Suprapubic skin (tissue), 4 donors: ENCODE results near the gene RHOT2. TPM values are rescaled to one million over a fixed set of nuclear protein-coding genes. Genes with fewer than 3 reads are reported as not detected.

Experiments
- DNase-seq, 2 donors: peaks; one replicate each; pipeline ENCODE4 v3.0.0-alpha.2; 2019; ENCODE audit warnings: low spot score in 2 of 2
- H3K27ac ChIP-seq: fragments of 200-600 bp; sonication (generic); one replicate; pipeline ENCODE4 v1.5.1; 2019
- H3K27me3 ChIP-seq: fragments of 200-600 bp; sonication (generic); one replicate; pipeline ENCODE4 v1.5.1; 2019
- H3K36me3 ChIP-seq: fragments of 200-600 bp; sonication (generic); one replicate; pipeline ENCODE4 v1.5.1; 2019
- H3K4me1 ChIP-seq: fragments of 200-600 bp; sonication (generic); one replicate; pipeline ENCODE4 v1.5.1; 2019
- H3K4me3 ChIP-seq: fragments of 200-600 bp; sonication (generic); one replicate; pipeline ENCODE4 v1.5.1; 2019; ENCODE audit warnings: mild to moderate bottlenecking
- H3K9me3 ChIP-seq: fragments of 200-600 bp; sonication (generic); one replicate; pipeline ENCODE4 v1.5.1; 2019
- EP300 ChIP-seq: sonication (generic); formaldehyde crosslinking; IDR thresholded peaks from one replicate; pipeline ENCODE4 v1.6.1; 2017; ENCODE audit warnings: antibody characterized with exemption
- POLR2A ChIP-seq, 2 donors: fragments of 450-650 bp; IDR thresholded peaks; one replicate each; pipeline ENCODE4 v1.6.1; 2017; ENCODE audit warnings: antibody characterized with exemption in 2 of 2, mild to moderate bottlenecking in 2 of 2, moderate library complexity in 2 of 2
- POLR2AphosphoS5 ChIP-seq, 3 donors: sonication (generic); formaldehyde crosslinking; IDR thresholded peaks; one replicate each; pipeline ENCODE4 v1.6.1; 2017; ENCODE audit warnings: antibody characterized with exemption in 3 of 3
- WGBS: methylation state at CpG from one replicate; pipeline ENCODE4 v1.1.5; 2018; 5-methylcytosine and 5-hydroxymethylcytosine counted together
- total RNA-seq, 4 donors: library from RNA; depleted of rRNA; stranded (reverse); fragments of >200 nt; gene quantifications; one replicate each; pipeline ENCODE4 v1.1.0, GENCODE V29; 2016
- TF ChIP-seq, protein P1 (sequence below), 2 donors: fragments of 200-600 bp in 1 of 2; fragments of 450-650 bp in 1 of 2; sonication (generic) in 1 of 2; IDR thresholded peaks; one replicate each; pipeline ENCODE4 v1.5.1; 2016 to 2019; ENCODE audit warnings: antibody characterized with exemption in 2 of 2, mild to moderate bottlenecking in 1 of 2, moderate library complexity in 1 of 2

RHOT2 gene
- 100 to 1,000 TPM in 2 of 4 donors, 10 to 100 TPM in 2; 66.9 to 156 (median 96.8) TPM for total RNA-seq

DNA sequence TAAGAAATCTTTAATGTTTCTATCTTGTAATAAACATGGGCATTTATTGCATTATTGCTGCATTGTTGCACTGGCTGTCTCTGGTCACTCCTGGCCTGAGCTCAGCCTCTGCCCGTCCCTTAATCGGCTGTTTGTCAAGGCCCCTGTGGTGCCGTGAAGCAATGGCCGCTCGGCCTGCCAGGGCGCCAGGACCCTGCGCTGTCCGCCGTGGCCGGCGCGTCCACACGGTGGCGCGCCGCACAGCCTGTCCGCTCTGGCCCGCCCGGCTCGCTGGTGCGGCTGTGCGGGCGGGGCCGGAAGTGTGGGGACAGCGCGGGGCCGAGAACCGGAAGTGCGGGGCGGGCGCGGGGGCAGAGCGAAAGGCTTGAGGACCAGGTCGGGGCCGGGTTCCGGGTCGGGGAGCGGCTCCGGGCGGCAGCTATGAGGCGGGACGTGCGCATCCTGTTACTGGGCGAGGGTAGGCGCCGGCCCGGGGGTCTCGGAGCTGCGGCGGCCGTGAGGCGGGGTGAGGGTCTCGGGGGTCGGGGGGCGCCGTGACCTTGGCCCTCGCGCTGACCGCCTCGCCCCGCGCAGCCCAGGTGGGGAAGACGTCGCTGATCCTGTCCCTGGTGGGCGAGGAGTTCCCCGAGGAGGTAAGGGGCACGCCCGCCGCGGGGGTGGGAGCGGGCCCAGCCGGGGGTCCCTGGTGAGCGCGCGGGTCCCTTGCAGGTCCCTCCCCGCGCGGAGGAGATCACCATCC is at the start of gene RHOT2:
TSS of gene RHOT2 (plus strand) at position 353 of the 739 bp plus-strand sequence. CDS start at position 421, 68 bp downstream.
- TF ChIP-seq POLR2A (IDR thresholded peaks at IDR 0.05) (peak in 1 of 2 donors; percentile 51), POLR2AphosphoS5 (IDR thresholded peaks at IDR 0.05) (peak in 2 of 3 donors; percentile 61 to 76), EP300 (no peak)
- TF ChIP-seq, protein P1, sequence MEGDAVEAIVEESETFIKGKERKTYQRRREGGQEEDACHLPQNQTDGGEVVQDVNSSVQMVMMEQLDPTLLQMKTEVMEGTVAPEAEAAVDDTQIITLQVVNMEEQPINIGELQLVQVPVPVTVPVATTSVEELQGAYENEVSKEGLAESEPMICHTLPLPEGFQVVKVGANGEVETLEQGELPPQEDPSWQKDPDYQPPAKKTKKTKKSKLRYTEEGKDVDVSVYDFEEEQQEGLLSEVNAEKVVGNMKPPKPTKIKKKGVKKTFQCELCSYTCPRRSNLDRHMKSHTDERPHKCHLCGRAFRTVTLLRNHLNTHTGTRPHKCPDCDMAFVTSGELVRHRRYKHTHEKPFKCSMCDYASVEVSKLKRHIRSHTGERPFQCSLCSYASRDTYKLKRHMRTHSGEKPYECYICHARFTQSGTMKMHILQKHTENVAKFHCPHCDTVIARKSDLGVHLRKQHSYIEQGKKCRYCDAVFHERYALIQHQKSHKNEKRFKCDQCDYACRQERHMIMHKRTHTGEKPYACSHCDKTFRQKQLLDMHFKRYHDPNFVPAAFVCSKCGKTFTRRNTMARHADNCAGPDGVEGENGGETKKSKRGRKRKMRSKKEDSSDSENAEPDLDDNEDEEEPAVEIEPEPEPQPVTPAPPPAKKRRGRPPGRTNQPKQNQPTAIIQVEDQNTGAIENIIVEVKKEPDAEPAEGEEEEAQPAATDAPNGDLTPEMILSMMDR (IDR thresholded peaks at IDR 0.05), result peak; percentile 81 to 97
- DNase-seq, result peak; percentile 94 to 96
- peak within 1 kb of the TSS; percentile 77 for H3K27ac ChIP-seq
- H3K27me3 ChIP-seq, result no peaks in the 10 kb centered on the region
- H3K4me1 ChIP-seq, result peaks cover 27% of the 10 kb centered on the region
- no peaks in the 10 kb centered on the region for H3K9me3 ChIP-seq
- H3K4me3 ChIP-seq, result peak within 1 kb of the TSS; percentile 84
- 0% methylated on average over 12 of the region's 78 CpGs for WGBS
- peaks cover 41% of the 10 kb centered on the region for H3K36me3 ChIP-seq

DNA sequence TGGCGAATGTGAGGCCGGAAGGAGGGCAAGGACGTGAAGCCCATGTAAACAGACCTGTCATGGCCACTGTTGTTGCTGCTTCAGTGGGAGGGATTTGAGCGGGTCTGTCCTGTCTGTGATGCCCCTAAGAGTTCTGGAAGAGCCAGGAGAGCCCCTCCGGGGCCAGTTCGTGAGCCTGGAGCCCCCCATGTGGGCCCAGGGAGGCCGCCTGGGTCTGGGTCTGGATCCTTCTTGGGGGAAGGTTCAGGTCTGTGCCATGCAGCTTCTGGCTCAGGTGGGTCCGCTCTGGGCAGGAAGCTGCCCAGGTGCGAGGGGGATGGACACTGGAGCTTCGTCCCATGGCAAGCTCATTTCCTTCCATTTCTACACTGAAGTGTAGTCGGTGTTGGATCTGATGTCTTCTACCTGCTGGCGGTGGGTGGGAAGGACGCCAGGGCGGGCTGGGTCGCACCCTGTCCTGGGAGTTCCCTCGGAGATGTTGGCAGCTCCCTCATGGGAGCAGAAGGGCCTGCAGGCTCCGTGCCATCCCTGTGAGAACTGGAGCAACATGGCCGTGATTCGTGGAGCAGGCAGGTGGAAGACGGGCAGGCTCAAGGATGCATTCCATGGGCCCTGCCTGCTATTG is 48.3 kb upstream of the RHOT2 start:
- no peak for DNase-seq
- peaks cover 3% of the 10 kb centered on the region for H3K36me3 ChIP-seq
- H3K27ac ChIP-seq, result peak overlapping the region; percentile 63
- no peaks in the 10 kb centered on the region for H3K27me3 ChIP-seq
- H3K4me3 ChIP-seq, result no peak overlapping the region
- WGBS, result 85% methylated on average over 20 of the region's 20 CpGs
- peaks cover 47% of the 10 kb centered on the region for H3K4me1 ChIP-seq
- no peaks in the 10 kb centered on the region for H3K9me3 ChIP-seq
- TF ChIP-seq POLR2AphosphoS5 (IDR thresholded peaks at IDR 0.05) (no peak), EP300 (no peak), POLR2A (IDR thresholded peaks at IDR 0.05) (no peak)
- TF ChIP-seq, protein P1 (IDR thresholded peaks at IDR 0.05), result no peak

DNA sequence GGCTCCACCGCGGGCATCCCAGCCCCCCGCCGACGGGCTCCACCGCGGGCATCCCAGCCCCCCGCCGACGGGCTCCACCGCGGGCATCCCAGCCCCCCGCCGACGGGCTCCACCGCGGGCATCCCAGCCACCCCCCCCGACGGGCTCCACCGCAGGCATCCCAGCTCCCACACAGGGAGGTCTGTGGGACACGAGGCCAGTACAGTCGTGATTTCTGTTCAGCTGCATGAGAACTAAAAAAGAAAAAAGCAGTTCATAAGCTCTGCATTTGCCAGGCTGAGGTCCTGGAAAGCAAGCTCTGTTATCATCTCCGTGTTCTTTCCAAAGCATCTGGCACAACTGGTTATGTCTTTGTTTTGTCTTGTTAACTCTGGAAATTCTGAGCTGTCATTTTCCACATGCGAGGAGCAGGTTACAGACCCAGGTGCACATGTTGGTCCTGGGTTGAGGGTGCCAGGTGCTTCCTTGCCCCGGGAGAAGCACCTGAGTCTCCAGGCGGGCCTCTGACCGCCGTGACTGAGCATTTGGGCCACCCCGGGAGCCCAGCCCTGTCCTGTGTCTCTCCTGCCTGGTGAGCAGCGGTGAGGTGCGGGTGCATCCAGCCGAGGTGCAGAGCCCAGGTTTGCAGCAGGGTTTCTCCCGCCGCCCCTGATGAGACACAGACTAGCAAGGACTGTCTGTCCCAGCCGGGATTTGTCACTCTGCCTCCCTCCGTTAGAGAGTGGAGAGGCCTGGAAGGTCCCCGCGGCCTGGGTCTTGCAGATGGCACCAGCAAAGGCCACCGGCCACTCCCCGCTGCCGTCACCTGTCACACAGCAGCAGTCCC is 47.0 kb upstream of the RHOT2 start:
- no peak for TF ChIP-seq POLR2A (IDR thresholded peaks at IDR 0.05)
- no peak for TF ChIP-seq POLR2AphosphoS5 (IDR thresholded peaks at IDR 0.05)
- no peak for TF ChIP-seq EP300
- TF ChIP-seq, protein P1 (IDR thresholded peaks at IDR 0.05), result no peak
- H3K27ac ChIP-seq, result peak overlapping the region; percentile 63
- no peak overlapping the region for H3K4me3 ChIP-seq
- 44% methylated on average over 4 of the region's 41 CpGs for WGBS
- no peak for DNase-seq
- H3K27me3 ChIP-seq, result no peaks in the 10 kb centered on the region
- peaks cover 6% of the 10 kb centered on the region for H3K36me3 ChIP-seq
- H3K4me1 ChIP-seq, result peaks cover 47% of the 10 kb centered on the region
- no peaks in the 10 kb centered on the region for H3K9me3 ChIP-seq

DNA sequence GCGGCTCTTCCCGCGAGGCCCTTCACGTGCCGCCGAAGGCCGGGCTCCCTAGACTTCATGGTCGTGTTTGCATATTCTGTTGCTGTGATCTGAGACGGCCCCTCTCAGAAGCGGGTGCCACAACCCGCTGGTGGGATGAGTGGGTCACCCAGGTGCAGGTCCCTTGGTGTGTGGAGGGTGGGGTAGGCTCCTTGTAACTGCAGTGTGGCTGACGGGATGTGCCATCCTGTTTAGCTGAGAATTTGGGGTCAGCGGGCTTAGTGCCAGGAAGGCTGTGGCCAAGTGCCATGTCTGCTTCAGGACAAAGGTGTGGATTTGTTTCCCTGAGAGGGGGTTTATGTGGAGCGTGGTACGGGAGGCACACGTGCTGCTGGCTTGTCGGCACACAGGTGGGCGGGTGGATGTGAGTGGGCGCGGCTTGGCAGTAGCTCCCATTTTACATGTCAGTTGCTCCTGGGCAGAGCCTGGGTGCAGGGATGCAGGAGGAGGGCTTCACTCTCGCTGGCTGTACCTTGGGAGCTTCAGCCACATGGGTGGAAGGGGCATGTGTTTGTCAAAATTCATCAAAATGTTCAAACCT is 46.3 kb upstream of the RHOT2 start:
- H3K4me1 ChIP-seq, result peaks cover 44% of the 10 kb centered on the region
- no peak for DNase-seq
- H3K9me3 ChIP-seq, result no peaks in the 10 kb centered on the region
- H3K36me3 ChIP-seq, result peaks cover 13% of the 10 kb centered on the region
- H3K27me3 ChIP-seq, result no peaks in the 10 kb centered on the region
- H3K27ac ChIP-seq, result peak overlapping the region; percentile 63
- no peak for TF ChIP-seq POLR2AphosphoS5 (IDR thresholded peaks at IDR 0.05)
- no peak for TF ChIP-seq POLR2A (IDR thresholded peaks at IDR 0.05)
- H3K4me3 ChIP-seq, result no peak overlapping the region
- 63% methylated on average over 10 of the region's 21 CpGs for WGBS

DNA sequence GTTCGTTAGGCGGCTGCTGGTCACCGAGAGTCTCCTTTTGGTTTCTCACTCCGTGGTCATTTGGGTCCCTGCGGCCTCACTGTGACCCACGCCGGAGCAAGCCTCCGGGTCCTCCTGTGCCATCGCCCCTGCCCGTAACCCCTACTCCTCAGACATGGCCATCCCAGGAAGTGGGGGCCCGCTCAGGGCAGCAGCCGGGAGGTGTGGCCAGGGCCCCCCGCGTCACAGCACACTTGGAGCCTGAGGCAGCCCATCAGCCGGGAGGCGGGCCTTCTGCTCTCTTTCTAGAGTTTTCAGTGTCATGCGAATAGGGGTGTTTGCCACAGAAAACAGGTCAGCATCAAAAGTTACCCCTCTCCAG is 45.0 kb upstream of the RHOT2 start:
- WGBS, result 89% methylated on average over 17 of the region's 17 CpGs
- no peak for DNase-seq
- peaks cover 50% of the 10 kb centered on the region for H3K4me1 ChIP-seq
- peak overlapping the region; percentile 63 for H3K27ac ChIP-seq
- H3K27me3 ChIP-seq, result no peaks in the 10 kb centered on the region
- no peaks in the 10 kb centered on the region for H3K9me3 ChIP-seq
- H3K36me3 ChIP-seq, result peaks cover 26% of the 10 kb centered on the region
- no peak overlapping the region for H3K4me3 ChIP-seq
- TF ChIP-seq POLR2A (IDR thresholded peaks at IDR 0.05) (no peak), EP300 (no peak), POLR2AphosphoS5 (IDR thresholded peaks at IDR 0.05) (no peak)
